ENCODE results near the gene COPG2. TPM values are rescaled to one million over a fixed set of nuclear protein-coding genes. Genes with fewer than 3 reads are reported as not detected.

COPG2 gene
- total RNA-seq, 2 experiments from 2014 or later, result 29.9 to 32.2 TPM

GRCh38 chr7:130641040-130641439 lies 27.5 kb downstream of the COPG2 start:
- intact Hi-C loops (cut with micrococcal nuclease; ENCODE audit: unreplicated experiment), result no loop called here

GRCh38 chr7:130639388-130639787 lies 29.2 kb downstream of the COPG2 start:
- intact Hi-C loops (cut with micrococcal nuclease; ENCODE audit: unreplicated experiment), result no loop called here
- BruUV-seq (replicated peaks), result no TSS peak
- H2AFZ ChIP-seq (ENCODE audit: low read length), result no peak overlapping the region
- peaks cover 4% of the 10 kb centered on the region; the same call in 1 of the 2 replicates for H3K36me3 ChIP-seq (ENCODE audit: insufficient read depth, low read length)
- DNase-seq (ENCODE audit: low spot score), result no peak
- TF ChIP-seq EZH2phosphoT487 (IDR thresholded peaks at IDR 0.05; ENCODE audit: borderline replicate concordance, low read depth, low read length), result no peak
- TF ChIP-seq, protein P1, sequence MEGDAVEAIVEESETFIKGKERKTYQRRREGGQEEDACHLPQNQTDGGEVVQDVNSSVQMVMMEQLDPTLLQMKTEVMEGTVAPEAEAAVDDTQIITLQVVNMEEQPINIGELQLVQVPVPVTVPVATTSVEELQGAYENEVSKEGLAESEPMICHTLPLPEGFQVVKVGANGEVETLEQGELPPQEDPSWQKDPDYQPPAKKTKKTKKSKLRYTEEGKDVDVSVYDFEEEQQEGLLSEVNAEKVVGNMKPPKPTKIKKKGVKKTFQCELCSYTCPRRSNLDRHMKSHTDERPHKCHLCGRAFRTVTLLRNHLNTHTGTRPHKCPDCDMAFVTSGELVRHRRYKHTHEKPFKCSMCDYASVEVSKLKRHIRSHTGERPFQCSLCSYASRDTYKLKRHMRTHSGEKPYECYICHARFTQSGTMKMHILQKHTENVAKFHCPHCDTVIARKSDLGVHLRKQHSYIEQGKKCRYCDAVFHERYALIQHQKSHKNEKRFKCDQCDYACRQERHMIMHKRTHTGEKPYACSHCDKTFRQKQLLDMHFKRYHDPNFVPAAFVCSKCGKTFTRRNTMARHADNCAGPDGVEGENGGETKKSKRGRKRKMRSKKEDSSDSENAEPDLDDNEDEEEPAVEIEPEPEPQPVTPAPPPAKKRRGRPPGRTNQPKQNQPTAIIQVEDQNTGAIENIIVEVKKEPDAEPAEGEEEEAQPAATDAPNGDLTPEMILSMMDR (conservative IDR thresholded peaks at IDR 0.05; ENCODE audit: low read length), result no peak
- no peaks in the 10 kb centered on the region for H4K20me1 ChIP-seq (ENCODE audit: insufficient read depth, low read length)
- ChIA-PET CTCF (ENCODE audit: unreplicated experiment) (no interaction called here), POLR2A (interaction anchor here (0.6 to 0.8 kb wide), 4 partner anchors 87 to 607 kb away, joined by 3 to 4 read pairs (median 3); no protein-coding TSS in a partner anchor)
- no peaks in the 10 kb centered on the region for H3K9me3 ChIP-seq (ENCODE audit: low read length)
- H3K4me1 ChIP-seq (ENCODE audit: insufficient read depth, low read length, poor library complexity, severe bottlenecking), result no peaks in the 10 kb centered on the region
- no peaks in the 10 kb centered on the region for H3K9me2 ChIP-seq (ENCODE audit: insufficient read depth, low read length)
- H3K4me3 ChIP-seq (ENCODE audit: low read depth, low read length, poor library complexity, severe bottlenecking), result no peak overlapping the region
- H3K79me2 ChIP-seq (ENCODE audit: insufficient read depth, low read depth, low read length), result no peaks in the 10 kb centered on the region
- H3K4me2 ChIP-seq (ENCODE audit: low read length), result no peak overlapping the region
- H3K27ac ChIP-seq (ENCODE audit: low read depth, low read length, poor library complexity, severe bottlenecking), result no peak overlapping the region

More at GRCh38 chr7:130641040-130641439, 27.5 kb downstream of the COPG2 start:
- no peak for DNase-seq (ENCODE audit: low spot score)
- Histone ChIP-seq H3K79me2 (ENCODE audit: insufficient read depth, low read depth, low read length) (no peaks in the 10 kb centered on the region), H3K36me3 (ENCODE audit: insufficient read depth, low read length) (peaks cover 4% of the 10 kb centered on the region; the same call in 1 of the 2 replicates), H4K20me1 (ENCODE audit: insufficient read depth, low read length) (no peaks in the 10 kb centered on the region), H2AFZ (ENCODE audit: low read length) (no peak overlapping the region), H3K9me2 (ENCODE audit: insufficient read depth, low read length) (no peaks in the 10 kb centered on the region), H3K4me1 (ENCODE audit: insufficient read depth, low read length, poor library complexity, severe bottlenecking) (no peaks in the 10 kb centered on the region), H3K27ac (ENCODE audit: low read depth, low read length, poor library complexity, severe bottlenecking) (no peak overlapping the region), H3K9me3 (ENCODE audit: low read length) (no peaks in the 10 kb centered on the region), H3K4me3 (ENCODE audit: low read depth, low read length, poor library complexity, severe bottlenecking) (no peak overlapping the region), H3K4me2 (ENCODE audit: low read length) (no peak overlapping the region)
- TF ChIP-seq, protein P1 (conservative IDR thresholded peaks at IDR 0.05; ENCODE audit: low read length), result no peak
- TF ChIP-seq EZH2phosphoT487 (IDR thresholded peaks at IDR 0.05; ENCODE audit: borderline replicate concordance, low read depth, low read length), result no peak
- BruUV-seq (replicated peaks), result no TSS peak
- ChIA-PET CTCF (ENCODE audit: unreplicated experiment) (no interaction called here), POLR2A (interaction anchor here (0.6 kb wide), 1 partner anchor 899 kb away, joined by 4 read pairs; no protein-coding TSS in a partner anchor)

GRCh38 chr7:130632111-130632510 lies 36.4 kb downstream of the COPG2 start:
- H4K20me1 ChIP-seq (ENCODE audit: insufficient read depth, low read length), result no peaks in the 10 kb centered on the region
- no peaks in the 10 kb centered on the region for H3K79me2 ChIP-seq (ENCODE audit: insufficient read depth, low read depth, low read length)
- H3K9me3 ChIP-seq (ENCODE audit: low read length), result no peaks in the 10 kb centered on the region; the same call in 1 of the 2 replicates
- ChIA-PET POLR2A (interaction anchor here (0.6 kb wide), 1 partner anchor 740 kb away, joined by 3 read pairs; no protein-coding TSS in a partner anchor), CTCF (ENCODE audit: unreplicated experiment) (no interaction called here)
- H2AFZ ChIP-seq (ENCODE audit: low read length), result no peak overlapping the region
- H3K36me3 ChIP-seq (ENCODE audit: insufficient read depth, low read length), result no peaks in the 10 kb centered on the region
- no peaks in the 10 kb centered on the region for H3K4me1 ChIP-seq (ENCODE audit: insufficient read depth, low read length, poor library complexity, severe bottlenecking)
- TF ChIP-seq, protein P1 (conservative IDR thresholded peaks at IDR 0.05; ENCODE audit: low read length), result no peak
- DNase-seq (ENCODE audit: low spot score), result no peak
- H3K4me3 ChIP-seq (ENCODE audit: low read depth, low read length, poor library complexity, severe bottlenecking), result no peak overlapping the region
- intact Hi-C loops (cut with micrococcal nuclease; ENCODE audit: unreplicated experiment), result no loop called here
- no peaks in the 10 kb centered on the region for H3K9me2 ChIP-seq (ENCODE audit: insufficient read depth, low read length)
- H3K4me2 ChIP-seq (ENCODE audit: low read length), result no peak overlapping the region
- no TSS peak for BruUV-seq (replicated peaks)
- no peak overlapping the region for H3K27ac ChIP-seq (ENCODE audit: low read depth, low read length, poor library complexity, severe bottlenecking)

All from OCI-LY7 (cell line).